K562 (cell line): ENCODE measurements around the gene ATP5PD. TPM values are rescaled to one million over a fixed set of nuclear protein-coding genes. Genes with fewer than 3 reads are reported as not detected.

Experiments
- CBX8 ChIP-seq: fragments of 200-600 bp; sonication (generic); IDR thresholded peaks from 2 replicates; pipeline ENCODE4 v1.6.1; 2012; ENCODE audit warnings: borderline replicate concordance, mixed run types, low read depth, mild to moderate bottlenecking, moderate library complexity, mixed read lengths, low read length, control low read depth, inconsistent platforms; ENCODE audit not compliant: poor library complexity, severe bottlenecking; ENCODE audit errors: extremely low read depth
- DNMT1 ChIP-seq: fragments of 450-650 bp; IDR thresholded peaks from 2 replicates; pipeline ENCODE4 v1.6.1; 2016; ENCODE audit warnings: antibody characterized with exemption, mild to moderate bottlenecking
- FOXK2 ChIP-seq, 2 experiments: fragments of 450-650 bp; IDR thresholded peaks in 1 of 2; conservative IDR thresholded peaks in 1 of 2; 2 replicates each; pipeline ENCODE4 v1.6.1; 2016; ENCODE audit warnings: low read depth in 2 of 2, mild to moderate bottlenecking in 1 of 2
- FOXP1 ChIP-seq: sonication (generic); formaldehyde crosslinking; IDR thresholded peaks from 2 replicates; pipeline ENCODE4 v1.8.0; 2022; ENCODE audit warnings: mild to moderate bottlenecking, missing genetic modification reagents
- MIER1 ChIP-seq: fragments of 450-650 bp; IDR thresholded peaks from 2 replicates; pipeline ENCODE4 v1.6.1; 2016; ENCODE audit warnings: antibody characterized with exemption, mild to moderate bottlenecking, low read depth
- MTF1 ChIP-seq: fragments of 250-450 bp; sonication (Bioruptor Pico); IDR thresholded peaks from 2 replicates; pipeline ENCODE4 v1.9.0; 2021; ENCODE audit warnings: moderate library complexity, mild to moderate bottlenecking, inconsistent platforms, borderline replicate concordance
- PHB2 ChIP-seq: fragments of 450-650 bp; IDR thresholded peaks from 2 replicates; pipeline ENCODE4 v1.6.1; 2017; ENCODE audit warnings: low read depth
- PPARD ChIP-seq: fragments of 250-450 bp; sonication (Bioruptor Pico); IDR thresholded peaks from 2 replicates; pipeline ENCODE4 v1.8.0; 2022; ENCODE audit warnings: inconsistent platforms, mild to moderate bottlenecking, moderate library complexity
- RUNX1 ChIP-seq: sonication (generic); IDR thresholded peaks from 2 replicates; pipeline ENCODE4 v1.6.1; 2016; ENCODE audit warnings: antibody characterized with exemption, low read depth
- SAFB2 ChIP-seq: fragments of 200-400 bp; formaldehyde crosslinking; IDR thresholded peaks from 2 replicates; pipeline ENCODE4 v1.6.1; 2018; ENCODE audit warnings: borderline replicate concordance, low read length, low read depth, moderate library complexity; ENCODE audit not compliant: severe bottlenecking
- SREBF1 ChIP-seq: fragments of 150-350 bp; IDR thresholded peaks from 2 replicates; pipeline ENCODE4 v1.6.1; 2014; ENCODE audit warnings: antibody characterized with exemption, low read depth, low read length, borderline replicate concordance
- ZFP30 ChIP-seq: fragments of 250-450 bp; sonication (Bioruptor Pico); IDR thresholded peaks from 2 replicates; pipeline ENCODE4 v1.8.0; 2022; ENCODE audit warnings: moderate library complexity, mild to moderate bottlenecking, inconsistent platforms, borderline replicate concordance
- ZFP36 ChIP-seq: fragments of 150-350 bp; IDR thresholded peaks from 2 replicates; pipeline ENCODE4 v1.6.1; 2018; ENCODE audit warnings: low read length, low read depth; ENCODE audit not compliant: partially characterized antibody
- ZNF717 ChIP-seq: fragments of 250-450 bp; sonication (Bioruptor Pico); IDR thresholded peaks from 2 replicates; pipeline ENCODE4 v1.5.0; 2021
- polyA plus RNA-seq, 8 experiments: library from polyadenylated mRNA; depleted of rRNA in 4 of 8; stranded (reverse) in 5 of 8; unstranded in 3 of 8; fragments of >200 nt; fragmentation: Nextera tagmentation in 2 of 8; fragmentation: Illumina TruSeq in 1 of 8; extraction: Ambion mirVana in 2 of 8; extraction: Trizol in 1 of 8; gene quantifications; 2 replicates each; pipeline versions ENCODE4 v1.2.1 to v1.2.3, GENCODE V29; 2011 to 2014; ENCODE audit warnings: inconsistent platforms in 1 of 8, missing spikeins in 1 of 8
- total RNA-seq, 7 experiments: library from RNA; depleted of rRNA in 6 of 7; stranded (reverse); fragments of >200 nt in 6 of 7; fragmentation: Illumina TruSeq in 2 of 7; extraction: Trizol in 2 of 7; gene quantifications; 2 replicates each; pipeline versions ENCODE4 v1.2.1 to v1.2.3, GENCODE V29; 2011 to 2021; ENCODE audit warnings: low replicate concordance in 1 of 7
- TF ChIP-seq, protein P1 (sequence below): sonication (generic); formaldehyde crosslinking; IDR thresholded peaks from 2 replicates; pipeline ENCODE4 v1.4.0; 2020; ENCODE audit warnings: mild to moderate bottlenecking, missing genetic modification reagents
- TF ChIP-seq, protein P2 (sequence below): sonication (generic); formaldehyde crosslinking; IDR thresholded peaks from 2 replicates; pipeline ENCODE4 v1.5.0; 2020; ENCODE audit warnings: missing genetic modification reagents
- TF ChIP-seq, protein P3 (sequence below): fragments of 200-800 bp; sonication (Bioruptor generic); IDR thresholded peaks from 2 replicates; pipeline ENCODE4 v1.6.1; 2017; ENCODE audit warnings: missing genetic modification characterization, missing compliant biosample characterization
- TF ChIP-seq, protein P4 (sequence below): fragments of 450-650 bp; IDR thresholded peaks from 2 replicates; pipeline ENCODE4 v1.6.1; 2014; ENCODE audit warnings: low read depth, mild to moderate bottlenecking, moderate library complexity, borderline replicate concordance
- TF ChIP-seq, protein P5 (sequence below): sonication (generic); formaldehyde crosslinking; IDR thresholded peaks from 2 replicates; pipeline ENCODE4 v1.8.0; 2022; ENCODE audit warnings: missing genetic modification reagents, mild to moderate bottlenecking, moderate library complexity, borderline replicate concordance

ATP5PD gene
- total and polyA plus RNA-seq, 9 of the 15 experiments (the other 6 are each of a cell fraction or from before 2014, with no cell fraction given) = 271 to 828 (median 432) TPM

DNA sequence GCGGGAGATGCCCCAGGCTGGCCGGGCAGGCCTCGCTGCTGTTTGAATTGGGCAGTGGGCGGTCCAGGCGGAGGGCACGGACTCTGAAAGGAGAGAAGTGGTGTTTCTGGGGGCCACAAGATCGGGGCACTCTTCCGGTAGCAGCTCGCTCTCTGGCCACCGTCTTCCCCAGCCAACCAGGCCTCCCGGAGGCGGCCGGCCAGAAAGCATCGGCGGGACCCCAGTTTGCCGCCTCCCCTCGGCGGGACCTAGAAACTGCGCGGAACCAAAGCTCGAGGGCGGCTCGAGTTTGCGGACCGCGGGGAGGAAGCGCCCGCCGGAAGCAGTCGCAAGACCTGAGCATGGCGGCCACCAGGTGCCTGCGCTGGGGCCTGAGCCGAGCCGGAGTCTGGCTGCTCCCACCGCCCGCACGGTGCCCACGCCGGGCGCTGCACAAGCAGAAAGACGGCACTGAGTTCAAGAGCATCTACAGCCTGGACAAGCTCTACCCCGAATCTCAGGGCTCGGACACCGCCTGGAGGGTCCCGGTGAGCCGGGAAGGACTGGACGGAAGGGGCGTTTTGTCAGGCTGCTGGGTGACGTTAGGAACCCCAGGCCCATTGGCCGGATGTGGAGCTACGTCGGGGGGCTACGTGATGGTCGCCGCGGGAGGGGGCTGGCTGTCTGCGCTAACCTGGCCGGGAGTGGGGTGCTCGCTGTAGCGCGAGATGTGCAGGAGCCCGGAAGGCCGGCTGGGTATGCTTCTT lies 34.2 kb downstream of the ATP5PD start, which contains the start of gene MRPL58 (continued):
- TF ChIP-seq, protein P1, sequence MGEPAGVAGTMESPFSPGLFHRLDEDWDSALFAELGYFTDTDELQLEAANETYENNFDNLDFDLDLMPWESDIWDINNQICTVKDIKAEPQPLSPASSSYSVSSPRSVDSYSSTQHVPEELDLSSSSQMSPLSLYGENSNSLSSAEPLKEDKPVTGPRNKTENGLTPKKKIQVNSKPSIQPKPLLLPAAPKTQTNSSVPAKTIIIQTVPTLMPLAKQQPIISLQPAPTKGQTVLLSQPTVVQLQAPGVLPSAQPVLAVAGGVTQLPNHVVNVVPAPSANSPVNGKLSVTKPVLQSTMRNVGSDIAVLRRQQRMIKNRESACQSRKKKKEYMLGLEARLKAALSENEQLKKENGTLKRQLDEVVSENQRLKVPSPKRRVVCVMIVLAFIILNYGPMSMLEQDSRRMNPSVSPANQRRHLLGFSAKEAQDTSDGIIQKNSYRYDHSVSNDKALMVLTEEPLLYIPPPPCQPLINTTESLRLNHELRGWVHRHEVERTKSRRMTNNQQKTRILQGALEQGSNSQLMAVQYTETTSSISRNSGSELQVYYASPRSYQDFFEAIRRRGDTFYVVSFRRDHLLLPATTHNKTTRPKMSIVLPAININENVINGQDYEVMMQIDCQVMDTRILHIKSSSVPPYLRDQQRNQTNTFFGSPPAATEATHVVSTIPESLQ (CRISPR knock-in tag) = 0 out of 2 replicates have a peak, but pooled peaks have one; percentile 91
- TF ChIP-seq ZFP30 (no peak), SREBF1 (no peak), PPARD (CRISPR knock-in tag) (no peak), PHB2 (no peak), SAFB2 (no peak), MTF1 (CRISPR knock-in tag) (no peak), FOXP1 (CRISPR knock-in tag) (peak; percentile 87), FOXK2 (conservative IDR thresholded peaks at IDR 0.05 in 1 of 2, IDR thresholded peaks at IDR 0.05 in 1 of 2; ENCODE audit: low read depth in 2 of 2) (peak in 1 of 2 experiments; percentile 43; a peak in 1 of 4 replicates), MIER1 (no peak), ZFP36 (no peak), DNMT1 (no peak), RUNX1 (no peak), ZNF717 (CRISPR knock-in tag) (no peak), CBX8 (no peak)
- TF ChIP-seq, protein P2, sequence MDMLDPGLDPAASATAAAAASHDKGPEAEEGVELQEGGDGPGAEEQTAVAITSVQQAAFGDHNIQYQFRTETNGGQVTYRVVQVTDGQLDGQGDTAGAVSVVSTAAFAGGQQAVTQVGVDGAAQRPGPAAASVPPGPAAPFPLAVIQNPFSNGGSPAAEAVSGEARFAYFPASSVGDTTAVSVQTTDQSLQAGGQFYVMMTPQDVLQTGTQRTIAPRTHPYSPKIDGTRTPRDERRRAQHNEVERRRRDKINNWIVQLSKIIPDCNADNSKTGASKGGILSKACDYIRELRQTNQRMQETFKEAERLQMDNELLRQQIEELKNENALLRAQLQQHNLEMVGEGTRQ (CRISPR knock-in tag) = no peak
- TF ChIP-seq, protein P3, sequence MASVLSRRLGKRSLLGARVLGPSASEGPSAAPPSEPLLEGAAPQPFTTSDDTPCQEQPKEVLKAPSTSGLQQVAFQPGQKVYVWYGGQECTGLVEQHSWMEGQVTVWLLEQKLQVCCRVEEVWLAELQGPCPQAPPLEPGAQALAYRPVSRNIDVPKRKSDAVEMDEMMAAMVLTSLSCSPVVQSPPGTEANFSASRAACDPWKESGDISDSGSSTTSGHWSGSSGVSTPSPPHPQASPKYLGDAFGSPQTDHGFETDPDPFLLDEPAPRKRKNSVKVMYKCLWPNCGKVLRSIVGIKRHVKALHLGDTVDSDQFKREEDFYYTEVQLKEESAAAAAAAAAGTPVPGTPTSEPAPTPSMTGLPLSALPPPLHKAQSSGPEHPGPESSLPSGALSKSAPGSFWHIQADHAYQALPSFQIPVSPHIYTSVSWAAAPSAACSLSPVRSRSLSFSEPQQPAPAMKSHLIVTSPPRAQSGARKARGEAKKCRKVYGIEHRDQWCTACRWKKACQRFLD (CRISPR knock-in tag) = no peak; the same call in 1 of the 2 replicates
- TF ChIP-seq, protein P4, sequence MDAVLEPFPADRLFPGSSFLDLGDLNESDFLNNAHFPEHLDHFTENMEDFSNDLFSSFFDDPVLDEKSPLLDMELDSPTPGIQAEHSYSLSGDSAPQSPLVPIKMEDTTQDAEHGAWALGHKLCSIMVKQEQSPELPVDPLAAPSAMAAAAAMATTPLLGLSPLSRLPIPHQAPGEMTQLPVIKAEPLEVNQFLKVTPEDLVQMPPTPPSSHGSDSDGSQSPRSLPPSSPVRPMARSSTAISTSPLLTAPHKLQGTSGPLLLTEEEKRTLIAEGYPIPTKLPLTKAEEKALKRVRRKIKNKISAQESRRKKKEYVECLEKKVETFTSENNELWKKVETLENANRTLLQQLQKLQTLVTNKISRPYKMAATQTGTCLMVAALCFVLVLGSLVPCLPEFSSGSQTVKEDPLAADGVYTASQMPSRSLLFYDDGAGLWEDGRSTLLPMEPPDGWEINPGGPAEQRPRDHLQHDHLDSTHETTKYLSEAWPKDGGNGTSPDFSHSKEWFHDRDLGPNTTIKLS = peak; percentile 20; the same call in 1 of the 2 replicates
- TF ChIP-seq, protein P5, sequence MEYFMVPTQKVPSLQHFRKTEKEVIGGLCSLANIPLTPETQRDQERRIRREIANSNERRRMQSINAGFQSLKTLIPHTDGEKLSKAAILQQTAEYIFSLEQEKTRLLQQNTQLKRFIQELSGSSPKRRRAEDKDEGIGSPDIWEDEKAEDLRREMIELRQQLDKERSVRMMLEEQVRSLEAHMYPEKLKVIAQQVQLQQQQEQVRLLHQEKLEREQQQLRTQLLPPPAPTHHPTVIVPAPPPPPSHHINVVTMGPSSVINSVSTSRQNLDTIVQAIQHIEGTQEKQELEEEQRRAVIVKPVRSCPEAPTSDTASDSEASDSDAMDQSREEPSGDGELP (CRISPR knock-in tag) = peak; percentile 88
